Measurements from ENCODE around the gene TP53RK.

TP53RK gene

GRCh38 chr20:46642969-46643343, 46.3 kb downstream of the TP53RK start:
- Histone ChIP-seq H3K27me3 (ENCODE audit: insufficient read depth, poor library complexity, severe bottlenecking) (peaks cover 4% of the 10 kb centered on the region), H3K27ac (replicated peaks) (no peak overlapping the region), H3K4me3 (replicated peaks; ENCODE audit: insufficient read depth, low read length) (no peak overlapping the region)
- no peak for TF ChIP-seq CTCF (IDR thresholded peaks at IDR 0.05; ENCODE audit: insufficient read depth, low read length)
- TF ChIP-seq POLR2AphosphoS5 (IDR thresholded peaks at IDR 0.05; ENCODE audit: low read depth) = no peak
- TF ChIP-seq REST (IDR thresholded peaks at IDR 0.05; ENCODE audit: insufficient replicate concordance, low read depth) = no peak
- TF ChIP-seq SPI1 (IDR thresholded peaks at IDR 0.05; ENCODE audit: borderline replicate concordance, low read depth) = no peak
- no peak for TF ChIP-seq GABPA (IDR thresholded peaks at IDR 0.05; ENCODE audit: low read depth)
- no peak for DNase-seq (ENCODE audit: low read depth in 1 of 2, low spot score in 1 of 2)

- Histone ChIP-seq H3K27me3 (ENCODE audit: insufficient read depth, poor library complexity, severe bottlenecking) (peaks cover 2% of the 10 kb centered on the region), H3K27ac (replicated peaks) (no peak overlapping the region), H3K4me3 (replicated peaks; ENCODE audit: insufficient read depth, low read length) (no peak overlapping the region)
- TF ChIP-seq POLR2AphosphoS5 (IDR thresholded peaks at IDR 0.05; ENCODE audit: low read depth) = no peak
- no peak for TF ChIP-seq SPI1 (IDR thresholded peaks at IDR 0.05; ENCODE audit: borderline replicate concordance, low read depth)
- TF ChIP-seq REST (IDR thresholded peaks at IDR 0.05; ENCODE audit: insufficient replicate concordance, low read depth) = no peak
- no peak for TF ChIP-seq GABPA (IDR thresholded peaks at IDR 0.05; ENCODE audit: low read depth)
- no peak for TF ChIP-seq CTCF (IDR thresholded peaks at IDR 0.05; ENCODE audit: insufficient read depth, low read length)
- DNase-seq (ENCODE audit: low read depth in 1 of 2, low spot score in 1 of 2) = no peak
These were observed 46.8 kb downstream of the TP53RK start for GRCh38 chr20:46642265-46642968.

- Histone ChIP-seq H3K27me3 (ENCODE audit: insufficient read depth, poor library complexity, severe bottlenecking) (peaks cover 2% of the 10 kb centered on the region), H3K4me3 (replicated peaks; ENCODE audit: insufficient read depth, low read length) (no peak overlapping the region), H3K27ac (replicated peaks) (no peak overlapping the region)
- no peak for DNase-seq (ENCODE audit: low read depth in 1 of 2, low spot score in 1 of 2)
- TF ChIP-seq GABPA (IDR thresholded peaks at IDR 0.05; ENCODE audit: low read depth) (no peak), POLR2AphosphoS5 (IDR thresholded peaks at IDR 0.05; ENCODE audit: low read depth) (no peak), CTCF (IDR thresholded peaks at IDR 0.05; ENCODE audit: insufficient read depth, low read length) (no peak), SPI1 (IDR thresholded peaks at IDR 0.05; ENCODE audit: borderline replicate concordance, low read depth) (no peak), REST (IDR thresholded peaks at IDR 0.05; ENCODE audit: insufficient replicate concordance, low read depth) (no peak)
These were observed 47.8 kb downstream of the TP53RK start for GRCh38 chr20:46641424-46641823.
